K562 (cell line): Measurements from ENCODE around the gene PRLHR. TPM values are rescaled to one million over a fixed set of nuclear protein-coding genes. Genes with fewer than 3 reads are reported as not detected.

ENCODE experiments used
- CREB1 ChIP-seq, 2 experiments: sonication (generic) in 1 of 2; formaldehyde crosslinking in 1 of 2; IDR thresholded peaks; 2 replicates each; pipeline versions ENCODE4 v1.6.1 to v1.8.0; 2012 to 2022; ENCODE audit warnings: inconsistent platforms in 1 of 2, mild to moderate bottlenecking in 1 of 2, missing genetic modification reagents in 1 of 2, moderate library complexity in 1 of 2
- L3MBTL2 ChIP-seq: fragments of 450-650 bp; IDR thresholded peaks from 2 replicates; pipeline ENCODE4 v1.6.1; 2016; ENCODE audit warnings: mild to moderate bottlenecking, moderate library complexity
- POLR3G ChIP-seq: IDR thresholded peaks from 2 replicates; pipeline ENCODE4 v1.6.1; 2011; ENCODE audit not compliant: insufficient read length, insufficient replicate concordance; ENCODE audit errors: extremely low read depth
- U2AF2 ChIP-seq: fragments of 200-400 bp; formaldehyde crosslinking; optimal IDR thresholded peaks from 2 replicates; pipeline ENCODE3; 2017; ENCODE audit warnings: low read depth, mild to moderate bottlenecking, low read length
- ZBTB1 ChIP-seq: sonication (generic); formaldehyde crosslinking; IDR thresholded peaks from 2 replicates; pipeline ENCODE4 v1.8.1; 2023; ENCODE audit warnings: missing genetic modification reagents, low read depth, mild to moderate bottlenecking, borderline replicate concordance
- polyA plus RNA-seq, 8 experiments: library from polyadenylated mRNA; depleted of rRNA in 4 of 8; stranded (reverse) in 5 of 8; unstranded in 3 of 8; fragments of >200 nt; fragmentation: Nextera tagmentation in 2 of 8; fragmentation: Illumina TruSeq in 1 of 8; extraction: Ambion mirVana in 2 of 8; extraction: Trizol in 1 of 8; gene quantifications; 2 replicates each; pipeline versions ENCODE4 v1.2.1 to v1.2.3, GENCODE V29; 2011 to 2014; ENCODE audit warnings: inconsistent platforms in 1 of 8, missing spikeins in 1 of 8
- total RNA-seq, 7 experiments: library from RNA; depleted of rRNA in 6 of 7; stranded (reverse); fragments of >200 nt in 6 of 7; fragmentation: Illumina TruSeq in 2 of 7; extraction: Trizol in 2 of 7; gene quantifications; 2 replicates each; pipeline versions ENCODE4 v1.2.1 to v1.2.3, GENCODE V29; 2011 to 2021; ENCODE audit warnings: low replicate concordance in 1 of 7
- TF ChIP-seq, protein P1 (sequence below): sonication (generic); formaldehyde crosslinking; IDR thresholded peaks from 2 replicates; pipeline ENCODE4 v1.8.0; 2023; ENCODE audit warnings: mild to moderate bottlenecking, missing genetic modification reagents

The PRLHR gene
- total and polyA plus RNA-seq, 9 of the 15 experiments (the other 6 are each of a cell fraction or from before 2014, with no cell fraction given): not detected

DNA sequence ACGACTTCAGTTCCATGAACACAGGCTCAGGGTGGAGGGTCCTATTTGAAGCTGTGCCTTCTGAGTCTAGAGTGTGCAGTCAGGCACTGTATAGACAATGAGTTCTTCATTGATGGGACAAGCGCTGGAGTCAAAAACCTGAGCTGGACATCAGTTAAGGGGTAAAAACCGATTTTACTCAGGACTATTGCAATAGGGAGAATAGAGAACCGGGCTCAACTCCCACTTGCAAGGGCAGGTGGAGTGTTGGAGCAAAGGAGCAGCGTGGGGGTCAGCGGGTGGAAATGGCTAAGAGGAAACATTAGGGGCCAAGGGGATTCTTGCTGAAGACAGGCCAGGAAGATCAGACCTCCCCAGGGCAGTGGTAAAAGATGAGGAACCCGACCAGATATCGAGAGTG is 28.5 kb downstream of the PRLHR start (continued):
- TF ChIP-seq CREB1 (IDR thresholded peaks at IDR 0.05): no peak
- no peak for TF ChIP-seq CREB1 (CRISPR knock-in tag; IDR thresholded peaks at IDR 0.05)
- no peak for TF ChIP-seq U2AF2
- no peak for TF ChIP-seq L3MBTL2
- TF ChIP-seq ZBTB1 (CRISPR knock-in tag): no peak
- TF ChIP-seq POLR3G: no peak
- TF ChIP-seq, protein P1, sequence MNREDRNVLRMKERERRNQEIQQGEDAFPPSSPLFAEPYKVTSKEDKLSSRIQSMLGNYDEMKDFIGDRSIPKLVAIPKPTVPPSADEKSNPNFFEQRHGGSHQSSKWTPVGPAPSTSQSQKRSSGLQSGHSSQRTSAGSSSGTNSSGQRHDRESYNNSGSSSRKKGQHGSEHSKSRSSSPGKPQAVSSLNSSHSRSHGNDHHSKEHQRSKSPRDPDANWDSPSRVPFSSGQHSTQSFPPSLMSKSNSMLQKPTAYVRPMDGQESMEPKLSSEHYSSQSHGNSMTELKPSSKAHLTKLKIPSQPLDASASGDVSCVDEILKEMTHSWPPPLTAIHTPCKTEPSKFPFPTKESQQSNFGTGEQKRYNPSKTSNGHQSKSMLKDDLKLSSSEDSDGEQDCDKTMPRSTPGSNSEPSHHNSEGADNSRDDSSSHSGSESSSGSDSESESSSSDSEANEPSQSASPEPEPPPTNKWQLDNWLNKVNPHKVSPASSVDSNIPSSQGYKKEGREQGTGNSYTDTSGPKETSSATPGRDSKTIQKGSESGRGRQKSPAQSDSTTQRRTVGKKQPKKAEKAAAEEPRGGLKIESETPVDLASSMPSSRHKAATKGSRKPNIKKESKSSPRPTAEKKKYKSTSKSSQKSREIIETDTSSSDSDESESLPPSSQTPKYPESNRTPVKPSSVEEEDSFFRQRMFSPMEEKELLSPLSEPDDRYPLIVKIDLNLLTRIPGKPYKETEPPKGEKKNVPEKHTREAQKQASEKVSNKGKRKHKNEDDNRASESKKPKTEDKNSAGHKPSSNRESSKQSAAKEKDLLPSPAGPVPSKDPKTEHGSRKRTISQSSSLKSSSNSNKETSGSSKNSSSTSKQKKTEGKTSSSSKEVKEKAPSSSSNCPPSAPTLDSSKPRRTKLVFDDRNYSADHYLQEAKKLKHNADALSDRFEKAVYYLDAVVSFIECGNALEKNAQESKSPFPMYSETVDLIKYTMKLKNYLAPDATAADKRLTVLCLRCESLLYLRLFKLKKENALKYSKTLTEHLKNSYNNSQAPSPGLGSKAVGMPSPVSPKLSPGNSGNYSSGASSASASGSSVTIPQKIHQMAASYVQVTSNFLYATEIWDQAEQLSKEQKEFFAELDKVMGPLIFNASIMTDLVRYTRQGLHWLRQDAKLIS (CRISPR knock-in tag): no peak
